ENCODE measurements around the gene CDR2L.

DNA sequence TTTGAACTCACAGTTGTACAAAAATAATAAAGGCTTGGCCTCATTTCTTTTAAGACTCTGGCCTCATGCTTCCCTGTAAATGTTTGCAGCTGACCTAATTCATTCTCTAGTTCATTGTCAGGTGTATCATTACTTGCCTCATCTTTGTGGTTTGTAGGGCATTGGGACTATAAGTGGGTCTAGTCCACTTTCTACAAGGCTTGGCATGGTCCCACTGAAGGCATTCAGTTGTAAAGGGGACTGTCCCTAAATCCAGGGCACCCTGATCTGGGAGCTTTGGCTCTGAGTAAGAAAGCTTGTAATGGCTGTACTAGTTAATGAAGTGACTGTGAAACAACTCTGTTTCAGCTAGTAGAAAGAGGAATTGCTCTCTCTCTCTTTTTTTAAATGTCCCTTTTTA, 62.3 kb downstream of the CDR2L start:
- TF ChIP-seq POLR2A (IDR thresholded peaks at IDR 0.05) (no peak), EP300 (IDR thresholded peaks at IDR 0.05) (no peak)
- TF ChIP-seq, protein P1, sequence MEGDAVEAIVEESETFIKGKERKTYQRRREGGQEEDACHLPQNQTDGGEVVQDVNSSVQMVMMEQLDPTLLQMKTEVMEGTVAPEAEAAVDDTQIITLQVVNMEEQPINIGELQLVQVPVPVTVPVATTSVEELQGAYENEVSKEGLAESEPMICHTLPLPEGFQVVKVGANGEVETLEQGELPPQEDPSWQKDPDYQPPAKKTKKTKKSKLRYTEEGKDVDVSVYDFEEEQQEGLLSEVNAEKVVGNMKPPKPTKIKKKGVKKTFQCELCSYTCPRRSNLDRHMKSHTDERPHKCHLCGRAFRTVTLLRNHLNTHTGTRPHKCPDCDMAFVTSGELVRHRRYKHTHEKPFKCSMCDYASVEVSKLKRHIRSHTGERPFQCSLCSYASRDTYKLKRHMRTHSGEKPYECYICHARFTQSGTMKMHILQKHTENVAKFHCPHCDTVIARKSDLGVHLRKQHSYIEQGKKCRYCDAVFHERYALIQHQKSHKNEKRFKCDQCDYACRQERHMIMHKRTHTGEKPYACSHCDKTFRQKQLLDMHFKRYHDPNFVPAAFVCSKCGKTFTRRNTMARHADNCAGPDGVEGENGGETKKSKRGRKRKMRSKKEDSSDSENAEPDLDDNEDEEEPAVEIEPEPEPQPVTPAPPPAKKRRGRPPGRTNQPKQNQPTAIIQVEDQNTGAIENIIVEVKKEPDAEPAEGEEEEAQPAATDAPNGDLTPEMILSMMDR (IDR thresholded peaks at IDR 0.05): no peak

All from ovary (tissue), 3 donors.